DLD1 (cell line): ENCODE data around the gene CRIM1.

ENCODE experiments used
- in situ Hi-C: cut with HindIII; loops from 2 replicates; pipeline ENCODE4 v1.10.0; 2017; ENCODE audit warnings: low sequenced_read_pairs

Gene CRIM1

GRCh38 chr2:36478999-36479398 lies 123.4 kb downstream of the CRIM1 start:
- in situ Hi-C loops = no loop called here

GRCh38 chr2:36479406-36479805 lies 123.8 kb downstream of the CRIM1 start:
- in situ Hi-C loops = no loop called here

GRCh38 chr2:36480028-36480427 lies 124.5 kb downstream of the CRIM1 start:
- in situ Hi-C loops = no loop called here

GRCh38 chr2:36480636-36481035 lies 125.1 kb downstream of the CRIM1 start:
- in situ Hi-C loops = no loop called here

GRCh38 chr2:36481709-36482108 lies 126.1 kb downstream of the CRIM1 start:
- in situ Hi-C loops = no loop called here

- in situ Hi-C loops = no loop called here
Measured at GRCh38 chr2:36482576-36483214, 127.1 kb downstream of the CRIM1 start.

GRCh38 chr2:36483290-36483689 lies 127.7 kb downstream of the CRIM1 start:
- in situ Hi-C loops = no loop called here

GRCh38 chr2:36484454-36484853 lies 128.9 kb downstream of the CRIM1 start:
- in situ Hi-C loops = no loop called here

GRCh38 chr2:36485521-36485920 lies 129.9 kb downstream of the CRIM1 start:
- in situ Hi-C loops = no loop called here

GRCh38 chr2:36486521-36487044 lies 131.0 kb downstream of the CRIM1 start:
- in situ Hi-C loops = no loop called here

- in situ Hi-C loops = no loop called here
Measured at GRCh38 chr2:36487947-36488346, 132.4 kb downstream of the CRIM1 start.

- in situ Hi-C loops = no loop called here
Measured at GRCh38 chr2:36489281-36489680, 133.7 kb downstream of the CRIM1 start.

- in situ Hi-C loops = no loop called here
Measured at GRCh38 chr2:36490749-36491148, 135.2 kb downstream of the CRIM1 start.

GRCh38 chr2:36492216-36492945 lies 136.8 kb downstream of the CRIM1 start:
- in situ Hi-C loops = no loop called here

GRCh38 chr2:36493306-36493705 lies 137.7 kb downstream of the CRIM1 start:
- in situ Hi-C loops = no loop called here

- in situ Hi-C loops = no loop called here
Measured at GRCh38 chr2:36497570-36498163, 142.1 kb downstream of the CRIM1 start.

- in situ Hi-C loops = no loop called here
Measured at GRCh38 chr2:36499128-36499820, 143.7 kb downstream of the CRIM1 start.

- in situ Hi-C loops = no loop called here
Measured at GRCh38 chr2:36500072-36500471, 144.5 kb downstream of the CRIM1 start.

- in situ Hi-C loops = no loop called here
Measured at GRCh38 chr2:36502081-36502480, 146.5 kb downstream of the CRIM1 start.

GRCh38 chr2:36507408-36507812 lies 151.8 kb downstream of the CRIM1 start:
- in situ Hi-C loops = no loop called here

- in situ Hi-C loops = no loop called here
Measured at GRCh38 chr2:36509075-36509474, 153.5 kb downstream of the CRIM1 start.
